Measurements from ENCODE around the gene BCL2L14.

- TF ChIP-seq, protein P1, sequence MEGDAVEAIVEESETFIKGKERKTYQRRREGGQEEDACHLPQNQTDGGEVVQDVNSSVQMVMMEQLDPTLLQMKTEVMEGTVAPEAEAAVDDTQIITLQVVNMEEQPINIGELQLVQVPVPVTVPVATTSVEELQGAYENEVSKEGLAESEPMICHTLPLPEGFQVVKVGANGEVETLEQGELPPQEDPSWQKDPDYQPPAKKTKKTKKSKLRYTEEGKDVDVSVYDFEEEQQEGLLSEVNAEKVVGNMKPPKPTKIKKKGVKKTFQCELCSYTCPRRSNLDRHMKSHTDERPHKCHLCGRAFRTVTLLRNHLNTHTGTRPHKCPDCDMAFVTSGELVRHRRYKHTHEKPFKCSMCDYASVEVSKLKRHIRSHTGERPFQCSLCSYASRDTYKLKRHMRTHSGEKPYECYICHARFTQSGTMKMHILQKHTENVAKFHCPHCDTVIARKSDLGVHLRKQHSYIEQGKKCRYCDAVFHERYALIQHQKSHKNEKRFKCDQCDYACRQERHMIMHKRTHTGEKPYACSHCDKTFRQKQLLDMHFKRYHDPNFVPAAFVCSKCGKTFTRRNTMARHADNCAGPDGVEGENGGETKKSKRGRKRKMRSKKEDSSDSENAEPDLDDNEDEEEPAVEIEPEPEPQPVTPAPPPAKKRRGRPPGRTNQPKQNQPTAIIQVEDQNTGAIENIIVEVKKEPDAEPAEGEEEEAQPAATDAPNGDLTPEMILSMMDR (IDR thresholded peaks at IDR 0.05): no peak
- TF ChIP-seq, protein P2, sequence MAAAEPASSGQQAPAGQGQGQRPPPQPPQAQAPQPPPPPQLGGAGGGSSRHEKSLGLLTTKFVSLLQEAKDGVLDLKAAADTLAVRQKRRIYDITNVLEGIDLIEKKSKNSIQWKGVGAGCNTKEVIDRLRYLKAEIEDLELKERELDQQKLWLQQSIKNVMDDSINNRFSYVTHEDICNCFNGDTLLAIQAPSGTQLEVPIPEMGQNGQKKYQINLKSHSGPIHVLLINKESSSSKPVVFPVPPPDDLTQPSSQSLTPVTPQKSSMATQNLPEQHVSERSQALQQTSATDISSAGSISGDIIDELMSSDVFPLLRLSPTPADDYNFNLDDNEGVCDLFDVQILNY (CRISPR knock-in tag; IDR thresholded peaks at IDR 0.05): no peak
- TF ChIP-seq CBFB (CRISPR knock-in tag; IDR thresholded peaks at IDR 0.05; ENCODE audit: low read depth) (no peak), RELA (CRISPR knock-in tag; IDR thresholded peaks at IDR 0.05; ENCODE audit: borderline replicate concordance) (no peak), NR1H2 (CRISPR knock-in tag; IDR thresholded peaks at IDR 0.05) (no peak), ATF1 (CRISPR knock-in tag; IDR thresholded peaks at IDR 0.05) (no peak), CREM (CRISPR knock-in tag; IDR thresholded peaks at IDR 0.05) (no peak), PRRX2 (CRISPR knock-in tag; IDR thresholded peaks at IDR 0.05) (no peak), SMAD3 (CRISPR knock-in tag; IDR thresholded peaks at IDR 0.05; ENCODE audit: borderline replicate concordance) (no peak), NR2C2 (CRISPR knock-in tag; IDR thresholded peaks at IDR 0.05) (no peak), ZNF138 (CRISPR knock-in tag; conservative IDR thresholded peaks at IDR 0.05) (no peak)
- TF ChIP-seq, protein P3, sequence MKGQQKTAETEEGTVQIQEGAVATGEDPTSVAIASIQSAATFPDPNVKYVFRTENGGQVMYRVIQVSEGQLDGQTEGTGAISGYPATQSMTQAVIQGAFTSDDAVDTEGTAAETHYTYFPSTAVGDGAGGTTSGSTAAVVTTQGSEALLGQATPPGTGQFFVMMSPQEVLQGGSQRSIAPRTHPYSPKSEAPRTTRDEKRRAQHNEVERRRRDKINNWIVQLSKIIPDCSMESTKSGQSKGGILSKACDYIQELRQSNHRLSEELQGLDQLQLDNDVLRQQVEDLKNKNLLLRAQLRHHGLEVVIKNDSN (CRISPR knock-in tag; IDR thresholded peaks at IDR 0.05): no peak
These were observed 45.9 kb downstream of the BCL2L14 start for GRCh38 chr12:12116677-12117076.

Measured in WTC11 (cell line).